Measurements from ENCODE around the gene ACAA1.

- no peak for TF ChIP-seq CTCF (IDR thresholded peaks at IDR 0.05 in 2 of 3, conservative IDR thresholded peaks at IDR 0.05 in 1 of 3; ENCODE audit: borderline replicate concordance in 1 of 3, insufficient read depth in 1 of 3, low read depth in 2 of 3, low read length in 2 of 3)
- no peak for TF ChIP-seq RAD21 (IDR thresholded peaks at IDR 0.05; ENCODE audit: low read depth)
- no peak for TF ChIP-seq CBX3 (IDR thresholded peaks at IDR 0.05; ENCODE audit: low read depth)
- TF ChIP-seq POLR2A (IDR thresholded peaks at IDR 0.05; ENCODE audit: borderline replicate concordance, extremely low read depth, insufficient read depth, insufficient read length): no peak
- TF ChIP-seq ZBTB33 (IDR thresholded peaks at IDR 0.05; ENCODE audit: extremely low read depth, insufficient replicate concordance, low read length): no peak
- TF ChIP-seq REST (IDR thresholded peaks at IDR 0.05; ENCODE audit: low read depth): no peak
- TF ChIP-seq EZH2phosphoT487 (IDR thresholded peaks at IDR 0.05; ENCODE audit: borderline replicate concordance): no peak
- no peak for TF ChIP-seq MAX (IDR thresholded peaks at IDR 0.05)
- no peak for TF ChIP-seq JUND (IDR thresholded peaks at IDR 0.05)
- no peak for TF ChIP-seq EZH2 (IDR thresholded peaks at IDR 0.05)
- TF ChIP-seq EGR1 (IDR thresholded peaks at IDR 0.05; ENCODE audit: low read depth): no peak
- no peak for TF ChIP-seq ZNF274 (IDR thresholded peaks at IDR 0.05; ENCODE audit: low read depth, low read length)
- TF ChIP-seq POLR2AphosphoS5 (IDR thresholded peaks at IDR 0.05; ENCODE audit: low read depth, low read length): no peak
- no peak for TF ChIP-seq SRF (IDR thresholded peaks at IDR 0.05; ENCODE audit: low read depth)
Observed at GRCh38 chr3:38099518-38099917, 37.4 kb downstream of the ACAA1 start.
